Neutrophil (primary cell): ENCODE measurements around the gene PEAK3.

Experiments used
- H3K27ac ChIP-seq: fragments of 200-600 bp; sonication (generic); 2 replicates; pipeline ENCODE4 v1.5.1; 2016; ENCODE audit warnings: mild to moderate bottlenecking, moderate library complexity
- H3K27me3 ChIP-seq: fragments of 200-600 bp; sonication (generic); 2 replicates; pipeline ENCODE4 v1.6.0; 2016; ENCODE audit warnings: mild to moderate bottlenecking
- H3K36me3 ChIP-seq: fragments of 200-600 bp; sonication (generic); 2 replicates; pipeline ENCODE4 v1.5.1; 2017
- H3K4me1 ChIP-seq, 2 experiments: fragments of 200-600 bp in 1 of 2; sonication (generic) in 1 of 2; 1 replicate in 1 of 2; 2 replicates in 1 of 2; pipeline versions ENCODE4 v1.5.1 to v1.6.1; 2013 to 2016; ENCODE audit warnings: low read depth in 1 of 2, low read length in 1 of 2, mild to moderate bottlenecking in 1 of 2, moderate library complexity in 1 of 2; ENCODE audit not compliant: control insufficient read depth in 1 of 2, insufficient read depth in 1 of 2
- H3K4me3 ChIP-seq, 2 experiments: fragments of 200-600 bp in 1 of 2; sonication (generic) in 1 of 2; 1 replicate in 1 of 2; 2 replicates in 1 of 2; pipeline ENCODE4 v1.5.1; 2013 to 2016; ENCODE audit warnings: low read depth in 1 of 2, low read length in 1 of 2, mild to moderate bottlenecking in 1 of 2, moderate library complexity in 1 of 2
- H3K9me3 ChIP-seq: fragments of 200-600 bp; sonication (generic); 2 replicates; pipeline ENCODE4 v1.5.1; 2016
- TF ChIP-seq, protein P1 (sequence below): fragments of 200-600 bp; sonication (generic); IDR thresholded peaks from 2 replicates; pipeline ENCODE4 v1.5.1; 2016; ENCODE audit warnings: antibody characterized with exemption

The PEAK3 gene

DNA sequence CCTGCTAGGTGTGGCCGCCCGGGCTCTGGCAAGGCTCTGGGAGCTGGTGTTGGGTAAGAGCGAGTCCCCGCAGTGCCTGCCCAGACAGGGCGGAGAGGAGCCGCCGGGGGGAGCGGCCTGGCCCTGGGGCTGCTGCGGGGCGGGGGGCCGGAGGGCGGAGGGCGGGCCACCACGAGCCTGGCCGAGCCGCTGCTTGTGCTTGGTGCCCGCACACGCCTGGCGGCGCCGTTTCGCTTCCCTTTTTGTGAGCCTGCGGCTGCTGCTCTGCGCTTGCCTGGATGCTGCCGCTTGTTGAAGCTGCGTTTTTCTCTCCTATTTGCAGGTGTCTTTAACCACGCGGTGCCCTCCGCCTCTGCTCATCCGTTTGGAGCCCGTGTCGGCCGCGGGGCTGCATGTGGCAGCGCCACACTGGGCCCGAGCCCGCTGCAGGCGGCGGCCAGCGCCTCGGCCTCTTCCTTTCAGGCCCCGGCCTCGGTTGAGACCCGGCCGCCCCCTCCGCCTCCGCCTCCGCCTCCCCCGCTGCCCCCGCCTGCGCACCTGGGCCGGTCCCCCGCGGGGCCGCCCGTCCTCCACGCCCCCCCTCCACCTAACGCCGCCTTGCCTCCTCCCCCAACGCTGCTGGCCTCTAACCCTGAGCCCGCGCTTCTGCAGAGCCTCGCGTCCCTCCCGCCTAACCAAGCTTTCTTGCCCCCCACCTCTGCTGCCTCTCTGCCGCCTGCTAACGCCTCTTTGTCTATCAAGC lies 54.4 kb downstream of the PEAK3 start:
- H3K27me3 ChIP-seq: no peaks in the 10 kb centered on the region
- H3K9me3 ChIP-seq: no peaks in the 10 kb centered on the region
- H3K36me3 ChIP-seq: peaks cover 98% of the 10 kb centered on the region
- no peaks in the 10 kb centered on the region for H3K4me1 ChIP-seq
- TF ChIP-seq, protein P1, sequence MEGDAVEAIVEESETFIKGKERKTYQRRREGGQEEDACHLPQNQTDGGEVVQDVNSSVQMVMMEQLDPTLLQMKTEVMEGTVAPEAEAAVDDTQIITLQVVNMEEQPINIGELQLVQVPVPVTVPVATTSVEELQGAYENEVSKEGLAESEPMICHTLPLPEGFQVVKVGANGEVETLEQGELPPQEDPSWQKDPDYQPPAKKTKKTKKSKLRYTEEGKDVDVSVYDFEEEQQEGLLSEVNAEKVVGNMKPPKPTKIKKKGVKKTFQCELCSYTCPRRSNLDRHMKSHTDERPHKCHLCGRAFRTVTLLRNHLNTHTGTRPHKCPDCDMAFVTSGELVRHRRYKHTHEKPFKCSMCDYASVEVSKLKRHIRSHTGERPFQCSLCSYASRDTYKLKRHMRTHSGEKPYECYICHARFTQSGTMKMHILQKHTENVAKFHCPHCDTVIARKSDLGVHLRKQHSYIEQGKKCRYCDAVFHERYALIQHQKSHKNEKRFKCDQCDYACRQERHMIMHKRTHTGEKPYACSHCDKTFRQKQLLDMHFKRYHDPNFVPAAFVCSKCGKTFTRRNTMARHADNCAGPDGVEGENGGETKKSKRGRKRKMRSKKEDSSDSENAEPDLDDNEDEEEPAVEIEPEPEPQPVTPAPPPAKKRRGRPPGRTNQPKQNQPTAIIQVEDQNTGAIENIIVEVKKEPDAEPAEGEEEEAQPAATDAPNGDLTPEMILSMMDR: no peak
- no peak overlapping the region for H3K4me3 ChIP-seq
- H3K27ac ChIP-seq: no peak overlapping the region

- H3K27ac ChIP-seq: no peak overlapping the region
- H3K27me3 ChIP-seq: no peaks in the 10 kb centered on the region
- no peaks in the 10 kb centered on the region for H3K4me1 ChIP-seq
- peaks cover 98% of the 10 kb centered on the region for H3K36me3 ChIP-seq
- TF ChIP-seq, protein P1: no peak
- H3K4me3 ChIP-seq: no peak overlapping the region
- H3K9me3 ChIP-seq: no peaks in the 10 kb centered on the region
These were observed 55.1 kb downstream of the PEAK3 start for GRCh38 chr19:2226840-2227360.

GRCh38 chr19:2226051-2226839 lies 55.7 kb downstream of the PEAK3 start:
- no peak overlapping the region for H3K27ac ChIP-seq
- no peak overlapping the region for H3K4me3 ChIP-seq
- H3K36me3 ChIP-seq: peaks cover 98% of the 10 kb centered on the region
- TF ChIP-seq, protein P1: no peak
- no peaks in the 10 kb centered on the region for H3K4me1 ChIP-seq
- no peaks in the 10 kb centered on the region for H3K9me3 ChIP-seq
- H3K27me3 ChIP-seq: no peaks in the 10 kb centered on the region

GRCh38 chr19:2225415-2226050 lies 56.4 kb downstream of the PEAK3 start:
- Histone ChIP-seq H3K4me1 (no peaks in the 10 kb centered on the region), H3K27ac (no peak overlapping the region), H3K36me3 (peaks cover 97% of the 10 kb centered on the region), H3K27me3 (no peaks in the 10 kb centered on the region), H3K4me3 (no peak overlapping the region), H3K9me3 (no peaks in the 10 kb centered on the region)
- TF ChIP-seq, protein P1: no peak

DNA sequence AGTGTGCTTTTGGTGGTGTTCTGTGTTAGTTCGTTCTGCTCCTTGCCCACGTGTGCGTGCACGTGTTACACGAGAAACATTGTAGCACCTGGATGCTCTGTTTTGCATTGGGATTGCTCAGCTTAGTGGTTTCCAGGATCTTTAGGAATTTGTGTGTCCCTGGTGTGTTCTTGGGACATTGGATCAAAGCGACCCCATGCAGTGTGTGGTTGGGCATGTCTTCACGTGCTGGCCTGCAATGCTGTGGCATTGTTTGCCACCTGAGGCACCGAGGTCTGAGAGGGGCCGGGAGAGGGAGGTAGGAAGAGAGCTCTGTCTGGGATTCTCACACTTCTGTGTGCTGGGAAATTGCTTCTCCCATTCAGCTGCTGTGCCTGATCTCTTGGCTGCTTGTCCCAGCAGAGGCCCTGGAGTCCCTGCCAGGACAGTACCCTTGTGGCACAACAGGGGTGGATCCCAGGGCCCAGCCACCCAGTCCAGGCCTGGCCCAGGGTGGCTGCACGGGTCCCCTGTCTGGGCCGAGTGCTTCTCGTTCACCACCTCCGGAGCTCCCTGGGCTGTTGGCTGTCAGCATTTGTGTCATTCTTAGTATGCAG lies 57.1 kb downstream of the PEAK3 start:
- H3K27ac ChIP-seq: no peak overlapping the region
- H3K27me3 ChIP-seq: no peaks in the 10 kb centered on the region
- H3K9me3 ChIP-seq: no peaks in the 10 kb centered on the region
- H3K36me3 ChIP-seq: peaks cover 97% of the 10 kb centered on the region
- TF ChIP-seq, protein P1: no peak
- H3K4me3 ChIP-seq: no peak overlapping the region
- no peaks in the 10 kb centered on the region for H3K4me1 ChIP-seq
